ENCODE measurements around the gene PPP1R16B.
"Not testable (repeated sequence)": the region's sequence is repeated elsewhere in the genome, so short reads cannot be mapped to it uniquely, and the experiment has no call there.

GRCh38 chr20:38859857-38860256 is 54.4 kb downstream of the PPP1R16B start:
- not testable (repeated sequence) for TF ChIP-seq EP300 (IDR thresholded peaks at IDR 0.05; ENCODE audit: low read depth); CTCF (IDR thresholded peaks at IDR 0.05); POLR2A (IDR thresholded peaks at IDR 0.05)

Measured in transverse colon (tissue), 3 donors.